GM21390 (cell line): ENCODE data around the gene ZNF747.
"Not testable (repeated sequence)": the region's sequence is repeated elsewhere in the genome, so short reads cannot be mapped to it uniquely, and the experiment has no call there.

Experiments
- ATAC-seq: cut with Tn5 transposase; IDR thresholded peaks from one replicate; pipeline ENCODE4 v1.9.1; 2021; ENCODE audit not compliant: unreplicated experiment

Gene ZNF747

GRCh38 chr16:30535106-30535776, 583 bp upstream of the ZNF747 start:
- no peak for ATAC-seq

- ATAC-seq: no peak
Measured at GRCh38 chr16:30533748-30534367, 800 bp downstream of the ZNF747 start.

GRCh38 chr16:30533146-30533522, 1.5 kb downstream of the ZNF747 start:
- ATAC-seq: no peak

GRCh38 chr16:30532285-30533145, 2.1 kb downstream of the ZNF747 start:
- ATAC-seq: no peak

- ATAC-seq: no peak
Measured at GRCh38 chr16:30530163-30531037, 4.3 kb downstream of the ZNF747 start.

- no peak for ATAC-seq
Measured at GRCh38 chr16:30528799-30529457, 5.7 kb downstream of the ZNF747 start.

- ATAC-seq: peak; percentile 11
Measured at GRCh38 chr16:30527635-30528178, 7.0 kb downstream of the ZNF747 start.

GRCh38 chr16:30526823-30527634, 7.6 kb downstream of the ZNF747 start:
- peak; percentile 76 for ATAC-seq

- peak; percentile 20 for ATAC-seq
Measured at GRCh38 chr16:30526137-30526822, 8.4 kb downstream of the ZNF747 start, which contains the start of gene ZNF768. ZNF768 (minus strand) TSS chr16:30526566; CDS start chr16:30526413, 153 bp downstream.

GRCh38 chr16:30525844-30526136, 8.9 kb downstream of the ZNF747 start:
- no peak for ATAC-seq

- no peak for ATAC-seq
Measured at GRCh38 chr16:30524575-30525568, 9.8 kb downstream of the ZNF747 start.

GRCh38 chr16:30523768-30524574, 10.7 kb downstream of the ZNF747 start:
- ATAC-seq: no peak

GRCh38 chr16:30522702-30523463, 11.8 kb downstream of the ZNF747 start:
- not testable (repeated sequence) for ATAC-seq

- no peak for ATAC-seq
Measured at GRCh38 chr16:30521873-30522641, 12.6 kb downstream of the ZNF747 start.

- ATAC-seq: no peak
Measured at GRCh38 chr16:30521476-30521872, 13.2 kb downstream of the ZNF747 start.
